ENCODE data around the gene ACSF2. TPM values are rescaled to one million over a fixed set of nuclear protein-coding genes. Genes with fewer than 3 reads are reported as not detected.

The ACSF2 gene
- polyA plus RNA-seq, 1 of the 3 experiments (the other 2 are of a cell fraction): 46.6 TPM

DNA sequence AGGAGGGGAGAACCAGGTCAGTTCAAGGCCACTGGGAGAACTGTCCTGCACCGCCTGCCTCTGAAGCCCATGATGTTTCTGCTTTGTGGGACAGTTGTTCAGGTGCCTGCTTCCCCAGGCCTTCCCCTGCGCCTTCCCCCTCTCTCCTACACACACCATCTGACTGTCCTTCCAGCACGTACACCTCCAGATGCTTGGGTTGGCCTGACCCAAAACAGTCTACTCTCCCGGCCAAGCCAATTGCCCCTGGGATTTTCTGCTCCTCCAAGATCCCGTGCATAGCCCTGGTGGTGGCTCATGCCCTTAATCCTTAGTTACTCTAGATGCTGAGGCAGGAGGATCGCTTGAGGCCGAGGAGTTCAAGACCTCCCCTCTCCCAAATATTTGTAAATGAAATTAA, 52.0 kb downstream of the ACSF2 start:
- Histone ChIP-seq H3K79me2 (ENCODE audit: insufficient read depth) (peaks cover 16% of the 10 kb centered on the region), H2AFZ (ENCODE audit: low read depth) (peak overlapping the region; percentile 97), H3K36me3 (replicated peaks in 1 of 2; ENCODE audit: control insufficient read depth in 1 of 2, insufficient read depth in 2 of 2, low read length in 1 of 2) (peaks cover 0 to 21% of the 10 kb centered on the region in 2 experiments), H3K27ac (ENCODE audit: low read depth in 2 of 2, low read length in 1 of 2) (peak overlapping the region; percentile 79 to 88), H3K9ac (peak overlapping the region; percentile 81; the same call in 1 of the 2 replicates), H3K4me1 (ENCODE audit: control insufficient read depth in 1 of 2, insufficient read depth in 2 of 2, low read depth in 1 of 2, low read length in 1 of 2) (peaks cover 10 to 17% of the 10 kb centered on the region in 2 experiments; a peak in 2 of 4 replicates), H3K9me2 (no peaks in the 10 kb centered on the region), H3K4me2 (peak overlapping the region; percentile 92), H3F3A (replicated peaks; ENCODE audit: insufficient read depth) (peaks cover 14% of the 10 kb centered on the region), H4K20me1 (ENCODE audit: insufficient read depth) (no peaks in the 10 kb centered on the region), H3K4me3 (ENCODE audit: low read depth in 2 of 2, low read length in 1 of 2) (peak overlapping the region; percentile 80 to 90), H3K9me3 (no peaks in the 10 kb centered on the region), H3K27me3 (ENCODE audit: insufficient read depth) (no peaks in the 10 kb centered on the region)
- ChIA-PET POLR2A (no interaction called here), CTCF (interaction anchor here (0.6 to 5.9 kb wide), 31 partner anchors 9 to 366 kb away, joined by 3 to 85 read pairs (median 9); partner anchors contain the start of genes ACSF2, CHAD, COL1A1 and LRRC59)
- WGBS (ENCODE audit: low lambda C conversion rate): 94% methylated on average over 7 of the region's 7 CpGs
- no peak for TF ChIP-seq POLR2AphosphoS5 (IDR thresholded peaks at IDR 0.05; ENCODE audit: low read depth, low read length)
- no peak for TF ChIP-seq EZH2phosphoT487 (IDR thresholded peaks at IDR 0.05; ENCODE audit: borderline replicate concordance, low read depth)
- no peak for DNase-seq

DNA sequence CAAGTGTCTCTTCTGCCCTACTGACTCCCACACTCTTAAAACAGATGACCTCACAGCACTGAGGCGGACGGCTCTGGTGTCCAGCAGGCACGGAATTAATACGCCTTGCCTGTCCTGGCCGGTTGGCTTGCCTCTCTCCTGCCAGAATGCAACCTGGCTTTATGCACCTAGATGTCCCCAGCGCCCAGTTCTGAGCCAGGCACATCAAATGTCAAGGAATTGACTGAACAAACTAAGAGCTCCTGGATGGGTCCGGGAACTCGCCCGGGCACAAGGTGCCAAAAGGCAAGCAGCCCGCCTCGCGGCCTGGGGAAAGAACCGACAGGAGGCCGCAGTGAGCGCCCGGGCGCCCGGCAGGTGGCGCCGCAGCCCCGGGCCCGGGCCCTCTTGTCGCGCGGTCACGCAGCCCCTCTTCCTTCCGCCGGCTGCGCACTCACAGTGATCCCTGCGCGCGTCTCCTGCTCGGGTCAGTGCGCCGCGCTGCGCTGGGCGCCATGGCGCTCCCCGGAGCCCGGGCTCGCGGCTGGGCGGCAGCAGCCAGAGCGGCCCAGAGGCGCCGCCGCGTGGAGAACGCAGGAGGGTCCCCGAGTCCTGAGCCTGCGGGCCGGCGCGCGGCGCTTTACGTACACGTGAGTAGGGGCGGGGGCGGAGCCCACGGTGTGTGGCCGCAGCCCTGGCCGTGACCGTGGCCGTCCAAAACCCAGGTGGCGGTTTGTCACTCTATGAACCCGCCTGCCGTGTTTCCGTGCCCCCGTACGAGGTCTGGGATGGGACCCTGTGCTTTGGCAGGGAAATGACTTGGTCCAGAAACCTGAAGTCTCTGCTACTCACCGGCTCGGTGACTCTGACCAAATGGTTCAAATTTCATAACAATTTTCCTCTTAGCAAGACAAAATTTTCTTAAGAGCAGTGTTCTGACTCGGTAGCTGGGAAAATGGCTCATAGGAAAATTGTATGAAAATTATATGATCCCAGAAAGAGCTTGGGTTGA, 52.7 kb downstream of the ACSF2 start, which contains the start of gene RSAD1:
TSS of gene RSAD1 (plus strand) at position 470 of the 991 bp plus-strand sequence. CDS start at position 495, 25 bp downstream.
- H3K4me2 ChIP-seq: peak within 1 kb of the TSS; percentile 92
- peak within 1 kb of the TSS; percentile 80 to 90 for H3K4me3 ChIP-seq (ENCODE audit: low read depth in 2 of 2, low read length in 1 of 2)
- ChIA-PET CTCF (interaction anchor here (0.6 to 5.9 kb wide), 95 partner anchors 10 to 752 kb away, joined by 3 to 85 read pairs (median 4); partner anchors contain the start of genes ACSF2, CHAD, COL1A1 and EPN3), POLR2A (interaction anchor here (0.6 to 1.4 kb wide), 4 partner anchors 52 to 132 kb away, joined by 3 to 10 read pairs (median 4); partner anchors contain the start of gene LRRC59)
- H3K9me3 ChIP-seq: no peaks in the 10 kb centered on the region
- H4K20me1 ChIP-seq (ENCODE audit: insufficient read depth): no peaks in the 10 kb centered on the region
- peak within 1 kb of the TSS; percentile 79 to 88 for H3K27ac ChIP-seq (ENCODE audit: low read depth in 2 of 2, low read length in 1 of 2)
- H3K27me3 ChIP-seq (ENCODE audit: insufficient read depth): no peaks in the 10 kb centered on the region
- peak within 1 kb of the TSS; percentile 97 for H2AFZ ChIP-seq (ENCODE audit: low read depth)
- peaks cover 14% of the 10 kb centered on the region for H3F3A ChIP-seq (replicated peaks; ENCODE audit: insufficient read depth)
- H3K4me1 ChIP-seq (ENCODE audit: control insufficient read depth in 1 of 2, insufficient read depth in 2 of 2, low read depth in 1 of 2, low read length in 1 of 2): peaks cover 10 to 17% of the 10 kb centered on the region in 2 experiments; a peak in 2 of 4 replicates
- peak; percentile 98 for DNase-seq
- H3K9ac ChIP-seq: peak within 1 kb of the TSS; percentile 81
- H3K9me2 ChIP-seq: no peaks in the 10 kb centered on the region
- peaks cover 7 to 28% of the 10 kb centered on the region in 2 experiments for H3K36me3 ChIP-seq (replicated peaks in 1 of 2; ENCODE audit: control insufficient read depth in 1 of 2, insufficient read depth in 2 of 2, low read length in 1 of 2)
- peaks cover 16% of the 10 kb centered on the region for H3K79me2 ChIP-seq (ENCODE audit: insufficient read depth)
- 7% methylated on average over 38 of the region's 75 CpGs for WGBS (ENCODE audit: low lambda C conversion rate)
- TF ChIP-seq RAD21 (IDR thresholded peaks at IDR 0.05; ENCODE audit: low read length) (peak; percentile 53), SMC3 (IDR thresholded peaks at IDR 0.05; ENCODE audit: low read depth, low read length) (peak; percentile 50), FOSL2 (IDR thresholded peaks at IDR 0.05; ENCODE audit: borderline replicate concordance, low read depth) (no peak; the same call in 1 of the 2 replicates), MEF2A (IDR thresholded peaks at IDR 0.05; ENCODE audit: borderline replicate concordance, low read depth) (no peak), EP300 (IDR thresholded peaks at IDR 0.05; ENCODE audit: borderline replicate concordance in 1 of 2, low read depth in 1 of 2, low read length in 1 of 2) (peak; percentile 20 to 32; a peak in 2 of 4 replicates), NFIC (IDR thresholded peaks at IDR 0.05; ENCODE audit: borderline replicate concordance) (no peak), GATA2 (CRISPR knock-in tag; IDR thresholded peaks at IDR 0.05) (no peak), MXI1 (IDR thresholded peaks at IDR 0.05; ENCODE audit: low read depth, low read length) (peak; percentile 96), EZH2phosphoT487 (IDR thresholded peaks at IDR 0.05; ENCODE audit: borderline replicate concordance, low read depth) (no peak), TEAD4 (IDR thresholded peaks at IDR 0.05; ENCODE audit: borderline replicate concordance, insufficient read depth) (peak; percentile 43; the same call in 1 of the 2 replicates), POLR2AphosphoS5 (IDR thresholded peaks at IDR 0.05; ENCODE audit: low read depth, low read length) (peak; percentile 90), TCF12 (IDR thresholded peaks at IDR 0.05) (no peak; the same call in 1 of the 2 replicates)
- TF ChIP-seq, protein P1, sequence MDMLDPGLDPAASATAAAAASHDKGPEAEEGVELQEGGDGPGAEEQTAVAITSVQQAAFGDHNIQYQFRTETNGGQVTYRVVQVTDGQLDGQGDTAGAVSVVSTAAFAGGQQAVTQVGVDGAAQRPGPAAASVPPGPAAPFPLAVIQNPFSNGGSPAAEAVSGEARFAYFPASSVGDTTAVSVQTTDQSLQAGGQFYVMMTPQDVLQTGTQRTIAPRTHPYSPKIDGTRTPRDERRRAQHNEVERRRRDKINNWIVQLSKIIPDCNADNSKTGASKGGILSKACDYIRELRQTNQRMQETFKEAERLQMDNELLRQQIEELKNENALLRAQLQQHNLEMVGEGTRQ (IDR thresholded peaks at IDR 0.05; ENCODE audit: borderline replicate concordance, low read depth, low read length): no peak
- TF ChIP-seq, protein P2, sequence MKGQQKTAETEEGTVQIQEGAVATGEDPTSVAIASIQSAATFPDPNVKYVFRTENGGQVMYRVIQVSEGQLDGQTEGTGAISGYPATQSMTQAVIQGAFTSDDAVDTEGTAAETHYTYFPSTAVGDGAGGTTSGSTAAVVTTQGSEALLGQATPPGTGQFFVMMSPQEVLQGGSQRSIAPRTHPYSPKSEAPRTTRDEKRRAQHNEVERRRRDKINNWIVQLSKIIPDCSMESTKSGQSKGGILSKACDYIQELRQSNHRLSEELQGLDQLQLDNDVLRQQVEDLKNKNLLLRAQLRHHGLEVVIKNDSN (IDR thresholded peaks at IDR 0.05; ENCODE audit: borderline replicate concordance, low read depth): peak; percentile 43; the same call in 1 of the 2 replicates
- TF ChIP-seq, protein P3, sequence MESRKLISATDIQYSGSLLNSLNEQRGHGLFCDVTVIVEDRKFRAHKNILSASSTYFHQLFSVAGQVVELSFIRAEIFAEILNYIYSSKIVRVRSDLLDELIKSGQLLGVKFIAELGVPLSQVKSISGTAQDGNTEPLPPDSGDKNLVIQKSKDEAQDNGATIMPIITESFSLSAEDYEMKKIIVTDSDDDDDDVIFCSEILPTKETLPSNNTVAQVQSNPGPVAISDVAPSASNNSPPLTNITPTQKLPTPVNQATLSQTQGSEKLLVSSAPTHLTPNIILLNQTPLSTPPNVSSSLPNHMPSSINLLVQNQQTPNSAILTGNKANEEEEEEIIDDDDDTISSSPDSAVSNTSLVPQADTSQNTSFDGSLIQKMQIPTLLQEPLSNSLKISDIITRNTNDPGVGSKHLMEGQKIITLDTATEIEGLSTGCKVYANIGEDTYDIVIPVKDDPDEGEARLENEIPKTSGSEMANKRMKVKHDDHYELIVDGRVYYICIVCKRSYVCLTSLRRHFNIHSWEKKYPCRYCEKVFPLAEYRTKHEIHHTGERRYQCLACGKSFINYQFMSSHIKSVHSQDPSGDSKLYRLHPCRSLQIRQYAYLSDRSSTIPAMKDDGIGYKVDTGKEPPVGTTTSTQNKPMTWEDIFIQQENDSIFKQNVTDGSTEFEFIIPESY (IDR thresholded peaks at IDR 0.05; ENCODE audit: borderline replicate concordance, low read depth): peak; percentile 46; the same call in 1 of the 2 replicates
- TF ChIP-seq, protein P4, sequence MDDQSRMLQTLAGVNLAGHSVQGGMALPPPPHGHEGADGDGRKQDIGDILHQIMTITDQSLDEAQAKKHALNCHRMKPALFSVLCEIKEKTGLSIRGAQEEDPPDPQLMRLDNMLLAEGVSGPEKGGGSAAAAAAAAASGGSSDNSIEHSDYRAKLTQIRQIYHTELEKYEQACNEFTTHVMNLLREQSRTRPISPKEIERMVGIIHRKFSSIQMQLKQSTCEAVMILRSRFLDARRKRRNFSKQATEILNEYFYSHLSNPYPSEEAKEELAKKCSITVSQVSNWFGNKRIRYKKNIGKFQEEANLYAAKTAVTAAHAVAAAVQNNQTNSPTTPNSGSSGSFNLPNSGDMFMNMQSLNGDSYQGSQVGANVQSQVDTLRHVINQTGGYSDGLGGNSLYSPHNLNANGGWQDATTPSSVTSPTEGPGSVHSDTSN (IDR thresholded peaks at IDR 0.05): peak; percentile 34; the same call in 1 of the 2 replicates
- TF ChIP-seq, protein P5, sequence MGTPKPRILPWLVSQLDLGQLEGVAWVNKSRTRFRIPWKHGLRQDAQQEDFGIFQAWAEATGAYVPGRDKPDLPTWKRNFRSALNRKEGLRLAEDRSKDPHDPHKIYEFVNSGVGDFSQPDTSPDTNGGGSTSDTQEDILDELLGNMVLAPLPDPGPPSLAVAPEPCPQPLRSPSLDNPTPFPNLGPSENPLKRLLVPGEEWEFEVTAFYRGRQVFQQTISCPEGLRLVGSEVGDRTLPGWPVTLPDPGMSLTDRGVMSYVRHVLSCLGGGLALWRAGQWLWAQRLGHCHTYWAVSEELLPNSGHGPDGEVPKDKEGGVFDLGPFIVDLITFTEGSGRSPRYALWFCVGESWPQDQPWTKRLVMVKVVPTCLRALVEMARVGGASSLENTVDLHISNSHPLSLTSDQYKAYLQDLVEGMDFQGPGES (IDR thresholded peaks at IDR 0.05; ENCODE audit: low read depth, low read length): no peak

Data from SK-N-SH (cell line).